H1 (cell line): ENCODE measurements around the gene CUEDC2. TPM values are rescaled to one million over a fixed set of nuclear protein-coding genes. Genes with fewer than 3 reads are reported as not detected.

Experiments used
- ASH2L ChIP-seq: fragments of 200-600, 300-600 bp; sonication (generic); IDR thresholded peaks from one replicate; pipeline ENCODE4 v1.7.1; 2017; ENCODE audit warnings: low read length
- ATF2 ChIP-seq: IDR thresholded peaks from 2 replicates; pipeline ENCODE4 v1.6.1; 2012; ENCODE audit warnings: low read length, inconsistent platforms
- CTCF ChIP-seq, 3 experiments: IDR thresholded peaks; 1 replicate in 2 of 3; 2 replicates in 1 of 3; pipeline versions ENCODE4 v1.5.1 to v1.6.1; 2011; ENCODE audit warnings: low read length in 3 of 3, mild to moderate bottlenecking in 3 of 3, inconsistent platforms in 2 of 3, low read depth in 1 of 3, moderate library complexity in 1 of 3; ENCODE audit not compliant: insufficient read depth in 1 of 3; ENCODE audit errors: control extremely low read depth in 1 of 3
- E2F6 ChIP-seq: IDR thresholded peaks from 2 replicates; pipeline ENCODE4 v1.6.1; 2012; ENCODE audit warnings: inconsistent platforms
- GABPA ChIP-seq: IDR thresholded peaks from 2 replicates; pipeline ENCODE4 v1.6.1; 2011; ENCODE audit warnings: mild to moderate bottlenecking, low read length, moderate library complexity, borderline replicate concordance; ENCODE audit not compliant: insufficient read depth
- MAX ChIP-seq: IDR thresholded peaks from 2 replicates; pipeline ENCODE4 v1.6.1; 2012; ENCODE audit warnings: inconsistent platforms
- PHF8 ChIP-seq: fragments of 200-600 bp; sonication (generic); conservative IDR thresholded peaks from 2 replicates; pipeline ENCODE4 v1.7.1; 2012; ENCODE audit warnings: low read depth, mild to moderate bottlenecking, inconsistent platforms, low read length, moderate library complexity
- POLR2AphosphoS5 ChIP-seq: IDR thresholded peaks from 2 replicates; pipeline ENCODE4 v1.6.1; 2011; ENCODE audit warnings: low read depth, low read length
- SIX5 ChIP-seq: IDR thresholded peaks from 2 replicates; pipeline ENCODE4 v1.6.1; 2011; ENCODE audit warnings: mild to moderate bottlenecking, low read depth, low read length
- SP2 ChIP-seq: IDR thresholded peaks from 2 replicates; pipeline ENCODE4 v1.6.1; 2012; ENCODE audit warnings: mild to moderate bottlenecking, low read length, inconsistent platforms
- polyA plus RNA-seq, 7 experiments: library from polyadenylated mRNA; depleted of rRNA in 3 of 7; stranded (reverse) in 5 of 7; unstranded in 2 of 7; fragments of >200 nt in 5 of 7; fragments of 200-250 nt in 2 of 7; gene quantifications; 1 replicate in 5 of 7; 2 replicates in 1 of 7; 4 replicates in 1 of 7; pipeline versions ENCODE4 v1.2.1 to v1.2.3, GENCODE V29; 2011 to 2013; ENCODE audit warnings: missing spikeins in 2 of 7, mixed read lengths in 2 of 7
- total RNA-seq: library from RNA; stranded (reverse); fragmentation: NEBNext Ultra II Directional; extraction: Animal tissue kit (Norgen Biotek cat#: 25700); gene quantifications from 2 replicates; pipeline ENCODE4 v1.2.1, GENCODE V29; 2021
- TF ChIP-seq, protein P1 (sequence below): IDR thresholded peaks from 2 replicates; pipeline ENCODE4 v1.6.1; 2011; ENCODE audit warnings: low read length, improper control_type of control experiment

CUEDC2 gene
- total and polyA plus RNA-seq, 2 of the 8 experiments (the other 6 are each of a cell fraction or from before 2014, with no cell fraction given): 41.7 to 55.2 TPM

DNA sequence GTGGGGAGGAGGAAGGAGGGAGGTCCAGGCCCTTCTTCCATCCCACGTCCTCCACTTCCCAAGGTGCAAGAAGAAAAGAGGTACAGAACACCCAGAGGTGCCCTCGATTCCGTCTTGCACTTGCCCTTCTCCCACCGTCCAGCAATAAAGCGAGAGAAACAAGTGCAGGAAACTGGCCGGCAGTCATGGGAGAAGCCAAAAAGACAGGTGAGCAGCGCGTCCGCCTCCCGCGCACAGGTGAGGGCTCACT is 17.7 kb upstream of the CUEDC2 start (continued):
- TF ChIP-seq CTCF (IDR thresholded peaks at IDR 0.05; ENCODE audit: control extremely low read depth in 1 of 3, insufficient read depth in 1 of 3, low read depth in 1 of 3, low read length in 3 of 3) (no peak), ATF2 (no peak), SP2 (no peak), GABPA (no peak), E2F6 (no peak), POLR2AphosphoS5 (peak; percentile 68), SIX5 (no peak), PHF8 (0 out of 2 replicates have a peak, but pooled peaks have one; percentile 37), MAX (no peak), ASH2L (peak; percentile 5)
- TF ChIP-seq, protein P1, sequence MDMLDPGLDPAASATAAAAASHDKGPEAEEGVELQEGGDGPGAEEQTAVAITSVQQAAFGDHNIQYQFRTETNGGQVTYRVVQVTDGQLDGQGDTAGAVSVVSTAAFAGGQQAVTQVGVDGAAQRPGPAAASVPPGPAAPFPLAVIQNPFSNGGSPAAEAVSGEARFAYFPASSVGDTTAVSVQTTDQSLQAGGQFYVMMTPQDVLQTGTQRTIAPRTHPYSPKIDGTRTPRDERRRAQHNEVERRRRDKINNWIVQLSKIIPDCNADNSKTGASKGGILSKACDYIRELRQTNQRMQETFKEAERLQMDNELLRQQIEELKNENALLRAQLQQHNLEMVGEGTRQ: no peak
- TF ChIP-seq, all 59 proteins: peak for 4
